WI38 (cell line): ENCODE data around the gene RHOT2.
A peak's percentile ranks its signal among the peaks of the same experiment; 100 is the strongest.

Source experiments
- H3K4me3 ChIP-seq: 2 replicates; pipeline ENCODE4 v1.5.1; 2011; ENCODE audit warnings: low read depth, mild to moderate bottlenecking, control low read depth, low read length
- CTCF ChIP-seq: IDR thresholded peaks from 2 replicates; pipeline ENCODE4 v1.5.1; 2012; ENCODE audit warnings: low read depth, mild to moderate bottlenecking, control low read depth, low read length

RHOT2 gene

GRCh38 chr16:667780-668518, at the start of gene RHOT2:
TSS of gene RHOT2 (plus strand) at chr16:668132. CDS start at chr16:668200, 68 bp downstream.
- H3K4me3 ChIP-seq: peak within 1 kb of the TSS; percentile 75
- peak; percentile 50 for TF ChIP-seq CTCF

DNA sequence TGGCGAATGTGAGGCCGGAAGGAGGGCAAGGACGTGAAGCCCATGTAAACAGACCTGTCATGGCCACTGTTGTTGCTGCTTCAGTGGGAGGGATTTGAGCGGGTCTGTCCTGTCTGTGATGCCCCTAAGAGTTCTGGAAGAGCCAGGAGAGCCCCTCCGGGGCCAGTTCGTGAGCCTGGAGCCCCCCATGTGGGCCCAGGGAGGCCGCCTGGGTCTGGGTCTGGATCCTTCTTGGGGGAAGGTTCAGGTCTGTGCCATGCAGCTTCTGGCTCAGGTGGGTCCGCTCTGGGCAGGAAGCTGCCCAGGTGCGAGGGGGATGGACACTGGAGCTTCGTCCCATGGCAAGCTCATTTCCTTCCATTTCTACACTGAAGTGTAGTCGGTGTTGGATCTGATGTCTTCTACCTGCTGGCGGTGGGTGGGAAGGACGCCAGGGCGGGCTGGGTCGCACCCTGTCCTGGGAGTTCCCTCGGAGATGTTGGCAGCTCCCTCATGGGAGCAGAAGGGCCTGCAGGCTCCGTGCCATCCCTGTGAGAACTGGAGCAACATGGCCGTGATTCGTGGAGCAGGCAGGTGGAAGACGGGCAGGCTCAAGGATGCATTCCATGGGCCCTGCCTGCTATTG, 48.3 kb upstream of the RHOT2 start:
- TF ChIP-seq CTCF: no peak
- H3K4me3 ChIP-seq: no peak overlapping the region

GRCh38 chr16:620700-621525, 47.0 kb upstream of the RHOT2 start:
- H3K4me3 ChIP-seq: no peak overlapping the region
- TF ChIP-seq CTCF: no peak

- no peak for TF ChIP-seq CTCF
- H3K4me3 ChIP-seq: no peak overlapping the region
Observed at GRCh38 chr16:621526-622105, 46.3 kb upstream of the RHOT2 start.

GRCh38 chr16:622920-623280, 45.0 kb upstream of the RHOT2 start:
- no peak overlapping the region for H3K4me3 ChIP-seq
- no peak for TF ChIP-seq CTCF

- no peak for TF ChIP-seq CTCF
- no peak overlapping the region for H3K4me3 ChIP-seq
Observed at GRCh38 chr16:624526-625070, 43.3 kb upstream of the RHOT2 start.
